HEK293 (cell line): ENCODE results near the gene SURF4.

ENCODE experiments used
- IKZF3 ChIP-seq: fragments of 450-650 bp; IDR thresholded peaks from 2 replicates; pipeline ENCODE4 v1.5.0; 2018; ENCODE audit warnings: missing biosample characterization, mild to moderate bottlenecking, missing genetic modification characterization, moderate library complexity
- KLF8 ChIP-seq: fragments of 450-650 bp; formaldehyde crosslinking; IDR thresholded peaks from 2 replicates; pipeline ENCODE4 v1.5.1; 2016; ENCODE audit warnings: missing biosample characterization, missing genetic modification characterization
- PRDM1 ChIP-seq: fragments of 450-650 bp; formaldehyde crosslinking; IDR thresholded peaks from 2 replicates; pipeline ENCODE4; 2016; ENCODE audit warnings: missing biosample characterization, missing genetic modification characterization
- SALL2 ChIP-seq: fragments of 450-650 bp; formaldehyde crosslinking; IDR thresholded peaks from 2 replicates; pipeline ENCODE4 v1.5.0; 2017; ENCODE audit warnings: missing biosample characterization, mild to moderate bottlenecking, missing genetic modification characterization, borderline replicate concordance
- SETDB1 ChIP-seq: IDR thresholded peaks from one replicate; pipeline ENCODE4 v1.6.1; 2017; ENCODE audit warnings: mild to moderate bottlenecking, low read length, moderate library complexity, mixed read lengths; ENCODE audit not compliant: insufficient read length
- SP3 ChIP-seq: fragments of 450-650 bp; formaldehyde crosslinking; IDR thresholded peaks from 2 replicates; pipeline ENCODE4 v1.5.1; 2016; ENCODE audit warnings: missing biosample characterization, missing genetic modification characterization
- TCF7L2 ChIP-seq: IDR thresholded peaks from 2 replicates; pipeline ENCODE4 v1.6.1; 2011; ENCODE audit warnings: low read depth, mild to moderate bottlenecking, inconsistent platforms, low read length, moderate library complexity, borderline replicate concordance
- ZBTB6 ChIP-seq: fragments of 450-650 bp; formaldehyde crosslinking; IDR thresholded peaks from 2 replicates; pipeline ENCODE4 v1.5.1; 2017; ENCODE audit warnings: missing biosample characterization, missing genetic modification characterization
- ZBTB8A ChIP-seq: fragments of 450-650 bp; formaldehyde crosslinking; IDR thresholded peaks from 2 replicates; pipeline ENCODE4 v1.5.1; 2016; ENCODE audit warnings: missing biosample characterization, missing genetic modification characterization
- ZEB2 ChIP-seq: fragments of 450-650 bp; formaldehyde crosslinking; IDR thresholded peaks from 2 replicates; pipeline ENCODE4 v1.5.1; 2016; ENCODE audit warnings: missing biosample characterization, missing genetic modification characterization
- ZFP41 ChIP-seq: fragments of 450-650 bp; formaldehyde crosslinking; IDR thresholded peaks from 2 replicates; pipeline ENCODE4 v1.5.1; 2016; ENCODE audit warnings: missing biosample characterization, missing genetic modification characterization, borderline replicate concordance
- ZNF146 ChIP-seq: fragments of 450-650 bp; formaldehyde crosslinking; IDR thresholded peaks from 2 replicates; pipeline ENCODE4 v1.5.1; 2016; ENCODE audit warnings: missing biosample characterization, missing genetic modification characterization
- ZNF148 ChIP-seq: fragments of 450-650 bp; formaldehyde crosslinking; IDR thresholded peaks from 2 replicates; pipeline ENCODE4 v1.5.0; 2017; ENCODE audit warnings: missing biosample characterization, missing genetic modification characterization, borderline replicate concordance
- ZNF175 ChIP-seq: fragments of 450-650 bp; formaldehyde crosslinking; IDR thresholded peaks from 2 replicates; pipeline ENCODE4 v1.5.1; 2016; ENCODE audit warnings: missing biosample characterization, missing genetic modification characterization
- ZNF292 ChIP-seq: fragments of 450-650 bp; formaldehyde crosslinking; IDR thresholded peaks from 2 replicates; pipeline ENCODE4 v1.5.1; 2016; ENCODE audit warnings: low read depth, missing biosample characterization, missing genetic modification characterization, borderline replicate concordance
- ZNF366 ChIP-seq: fragments of 450-650 bp; formaldehyde crosslinking; conservative IDR thresholded peaks from 2 replicates; pipeline ENCODE4 v1.5.1; 2016; ENCODE audit warnings: missing biosample characterization, missing genetic modification characterization
- ZNF624 ChIP-seq: fragments of 450-650 bp; formaldehyde crosslinking; IDR thresholded peaks from 2 replicates; pipeline ENCODE4 v1.5.1; 2017; ENCODE audit warnings: missing biosample characterization, missing genetic modification characterization
- ZNF629 ChIP-seq: fragments of 450-650 bp; formaldehyde crosslinking; IDR thresholded peaks from 2 replicates; pipeline ENCODE4 v1.5.1; 2017; ENCODE audit warnings: missing biosample characterization, missing genetic modification characterization
- ZNF664 ChIP-seq: fragments of 450-650 bp; formaldehyde crosslinking; IDR thresholded peaks from 2 replicates; pipeline ENCODE4 v1.5.1; 2016; ENCODE audit warnings: missing biosample characterization, missing genetic modification characterization
- ZNF670 ChIP-seq: fragments of 450-650 bp; formaldehyde crosslinking; IDR thresholded peaks from 2 replicates; pipeline ENCODE4 v1.5.1; 2016; ENCODE audit warnings: missing biosample characterization, missing genetic modification characterization, low read depth
- ZNF677 ChIP-seq: fragments of 450-650 bp; IDR thresholded peaks from 2 replicates; pipeline ENCODE4 v1.5.0; 2018; ENCODE audit warnings: missing biosample characterization, mild to moderate bottlenecking, missing genetic modification characterization, moderate library complexity
- ZNF776 ChIP-seq: fragments of 450-650 bp; formaldehyde crosslinking; IDR thresholded peaks from 2 replicates; pipeline ENCODE4 v1.5.0; 2017; ENCODE audit warnings: missing biosample characterization, missing genetic modification characterization, borderline replicate concordance
- ZNF837 ChIP-seq: fragments of 450-650 bp; formaldehyde crosslinking; IDR thresholded peaks from 2 replicates; pipeline ENCODE4 v1.5.1; 2016; ENCODE audit warnings: missing biosample characterization, missing genetic modification characterization
- ZSCAN23 ChIP-seq: fragments of 450-650 bp; formaldehyde crosslinking; IDR thresholded peaks from 2 replicates; pipeline ENCODE4 v1.5.1; 2016; ENCODE audit warnings: missing biosample characterization, missing genetic modification characterization
- TF ChIP-seq, protein P1 (sequence below): fragments of 450-650 bp; formaldehyde crosslinking; IDR thresholded peaks from 2 replicates; pipeline ENCODE4 v1.5.1; 2016; ENCODE audit warnings: missing biosample characterization, missing genetic modification characterization
- TF ChIP-seq, protein P2 (sequence below): fragments of 450-650 bp; formaldehyde crosslinking; IDR thresholded peaks from 2 replicates; pipeline ENCODE4 v1.5.1; 2017; ENCODE audit warnings: missing biosample characterization, missing genetic modification characterization
- TF ChIP-seq, protein P3 (sequence below): fragments of 450-650 bp; formaldehyde crosslinking; IDR thresholded peaks from 2 replicates; pipeline ENCODE4 v1.5.1; 2016; ENCODE audit warnings: missing biosample characterization, missing genetic modification characterization

Gene SURF4

DNA sequence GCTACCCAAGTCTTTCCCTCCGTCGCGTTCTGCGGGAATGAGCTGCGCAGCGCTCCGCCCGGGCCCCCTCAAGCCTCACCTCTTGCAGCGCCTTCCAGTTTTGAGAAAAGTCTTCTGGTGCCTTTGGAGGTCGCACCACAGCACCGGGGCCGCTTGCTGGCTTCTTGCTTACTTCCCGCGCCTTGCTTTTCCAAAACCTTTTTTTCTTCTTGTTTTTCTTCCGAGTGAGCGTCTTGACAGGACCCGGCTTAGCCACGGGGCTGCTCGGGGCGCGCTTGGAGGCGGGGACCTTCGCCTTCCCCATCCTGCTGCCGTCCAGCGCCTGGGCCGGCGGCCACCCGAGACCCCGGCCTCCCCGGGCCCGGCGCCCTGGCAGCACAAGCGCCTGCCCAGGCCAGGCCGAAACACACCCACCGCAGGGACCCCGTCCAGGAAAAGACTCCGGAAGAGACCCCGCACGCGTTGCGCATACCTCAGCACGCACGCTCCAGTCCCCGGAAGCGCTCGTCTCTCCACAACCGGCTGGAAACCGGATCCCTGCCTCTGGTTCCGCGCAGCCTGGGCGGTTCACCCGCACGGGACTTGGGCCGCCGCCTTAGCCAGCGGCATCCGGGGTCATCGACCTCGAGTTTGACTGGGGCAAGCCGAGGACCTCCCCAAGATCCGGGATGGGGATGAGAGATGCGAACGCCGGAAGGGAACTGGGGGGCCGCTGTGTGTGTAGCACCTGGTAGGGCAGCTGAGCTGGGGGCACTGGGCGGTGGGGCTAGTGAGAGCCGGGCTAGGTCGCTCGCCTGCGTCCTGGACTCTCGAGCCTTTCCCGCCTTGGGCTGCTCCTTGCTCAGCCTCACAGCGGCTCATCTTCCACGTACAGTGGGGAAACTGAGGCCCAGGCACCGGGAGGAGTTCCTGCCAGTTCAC is 41.9 kb upstream of the SURF4 start, which contains the start of gene REXO4 (continued):
- TF ChIP-seq ZNF146 (tag by site-specific recombination): peak; percentile 79
- no peak for TF ChIP-seq ZNF776 (tag by site-specific recombination)
- no peak for TF ChIP-seq ZFP41 (tag by site-specific recombination)
- no peak for TF ChIP-seq ZNF670 (tag by site-specific recombination)
- TF ChIP-seq ZNF292 (tag by site-specific recombination): no peak
- TF ChIP-seq, protein P1, sequence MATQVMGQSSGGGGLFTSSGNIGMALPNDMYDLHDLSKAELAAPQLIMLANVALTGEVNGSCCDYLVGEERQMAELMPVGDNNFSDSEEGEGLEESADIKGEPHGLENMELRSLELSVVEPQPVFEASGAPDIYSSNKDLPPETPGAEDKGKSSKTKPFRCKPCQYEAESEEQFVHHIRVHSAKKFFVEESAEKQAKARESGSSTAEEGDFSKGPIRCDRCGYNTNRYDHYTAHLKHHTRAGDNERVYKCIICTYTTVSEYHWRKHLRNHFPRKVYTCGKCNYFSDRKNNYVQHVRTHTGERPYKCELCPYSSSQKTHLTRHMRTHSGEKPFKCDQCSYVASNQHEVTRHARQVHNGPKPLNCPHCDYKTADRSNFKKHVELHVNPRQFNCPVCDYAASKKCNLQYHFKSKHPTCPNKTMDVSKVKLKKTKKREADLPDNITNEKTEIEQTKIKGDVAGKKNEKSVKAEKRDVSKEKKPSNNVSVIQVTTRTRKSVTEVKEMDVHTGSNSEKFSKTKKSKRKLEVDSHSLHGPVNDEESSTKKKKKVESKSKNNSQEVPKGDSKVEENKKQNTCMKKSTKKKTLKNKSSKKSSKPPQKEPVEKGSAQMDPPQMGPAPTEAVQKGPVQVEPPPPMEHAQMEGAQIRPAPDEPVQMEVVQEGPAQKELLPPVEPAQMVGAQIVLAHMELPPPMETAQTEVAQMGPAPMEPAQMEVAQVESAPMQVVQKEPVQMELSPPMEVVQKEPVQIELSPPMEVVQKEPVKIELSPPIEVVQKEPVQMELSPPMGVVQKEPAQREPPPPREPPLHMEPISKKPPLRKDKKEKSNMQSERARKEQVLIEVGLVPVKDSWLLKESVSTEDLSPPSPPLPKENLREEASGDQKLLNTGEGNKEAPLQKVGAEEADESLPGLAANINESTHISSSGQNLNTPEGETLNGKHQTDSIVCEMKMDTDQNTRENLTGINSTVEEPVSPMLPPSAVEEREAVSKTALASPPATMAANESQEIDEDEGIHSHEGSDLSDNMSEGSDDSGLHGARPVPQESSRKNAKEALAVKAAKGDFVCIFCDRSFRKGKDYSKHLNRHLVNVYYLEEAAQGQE (tag by site-specific recombination): peak; percentile 78
- TF ChIP-seq SALL2 (tag by site-specific recombination): peak; percentile 95
- TF ChIP-seq PRDM1 (tag by site-specific recombination): no peak
- TF ChIP-seq, protein P2, sequence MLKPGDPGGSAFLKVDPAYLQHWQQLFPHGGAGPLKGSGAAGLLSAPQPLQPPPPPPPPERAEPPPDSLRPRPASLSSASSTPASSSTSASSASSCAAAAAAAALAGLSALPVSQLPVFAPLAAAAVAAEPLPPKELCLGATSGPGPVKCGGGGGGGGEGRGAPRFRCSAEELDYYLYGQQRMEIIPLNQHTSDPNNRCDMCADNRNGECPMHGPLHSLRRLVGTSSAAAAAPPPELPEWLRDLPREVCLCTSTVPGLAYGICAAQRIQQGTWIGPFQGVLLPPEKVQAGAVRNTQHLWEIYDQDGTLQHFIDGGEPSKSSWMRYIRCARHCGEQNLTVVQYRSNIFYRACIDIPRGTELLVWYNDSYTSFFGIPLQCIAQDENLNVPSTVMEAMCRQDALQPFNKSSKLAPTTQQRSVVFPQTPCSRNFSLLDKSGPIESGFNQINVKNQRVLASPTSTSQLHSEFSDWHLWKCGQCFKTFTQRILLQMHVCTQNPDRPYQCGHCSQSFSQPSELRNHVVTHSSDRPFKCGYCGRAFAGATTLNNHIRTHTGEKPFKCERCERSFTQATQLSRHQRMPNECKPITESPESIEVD (tag by site-specific recombination): no peak
- TF ChIP-seq, protein P3, sequence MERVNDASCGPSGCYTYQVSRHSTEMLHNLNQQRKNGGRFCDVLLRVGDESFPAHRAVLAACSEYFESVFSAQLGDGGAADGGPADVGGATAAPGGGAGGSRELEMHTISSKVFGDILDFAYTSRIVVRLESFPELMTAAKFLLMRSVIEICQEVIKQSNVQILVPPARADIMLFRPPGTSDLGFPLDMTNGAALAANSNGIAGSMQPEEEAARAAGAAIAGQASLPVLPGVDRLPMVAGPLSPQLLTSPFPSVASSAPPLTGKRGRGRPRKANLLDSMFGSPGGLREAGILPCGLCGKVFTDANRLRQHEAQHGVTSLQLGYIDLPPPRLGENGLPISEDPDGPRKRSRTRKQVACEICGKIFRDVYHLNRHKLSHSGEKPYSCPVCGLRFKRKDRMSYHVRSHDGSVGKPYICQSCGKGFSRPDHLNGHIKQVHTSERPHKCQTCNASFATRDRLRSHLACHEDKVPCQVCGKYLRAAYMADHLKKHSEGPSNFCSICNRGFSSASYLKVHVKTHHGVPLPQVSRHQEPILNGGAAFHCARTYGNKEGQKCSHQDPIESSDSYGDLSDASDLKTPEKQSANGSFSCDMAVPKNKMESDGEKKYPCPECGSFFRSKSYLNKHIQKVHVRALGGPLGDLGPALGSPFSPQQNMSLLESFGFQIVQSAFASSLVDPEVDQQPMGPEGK (tag by site-specific recombination): peak; percentile 96
- TF ChIP-seq ZSCAN23 (tag by site-specific recombination): peak; percentile 90; the same call in 1 of the 2 replicates
- TF ChIP-seq TCF7L2: no peak
- peak; percentile 54; the same call in 1 of the 2 replicates for TF ChIP-seq ZNF664 (tag by site-specific recombination)
- peak; percentile 99 for TF ChIP-seq KLF8
- no peak for TF ChIP-seq ZNF624 (tag by site-specific recombination)
- TF ChIP-seq ZNF148 (tag by site-specific recombination): peak; percentile 89
- TF ChIP-seq ZBTB8A (tag by site-specific recombination): peak; percentile 83
- peak; percentile 89 for TF ChIP-seq SP3 (tag by site-specific recombination)
- peak; percentile 79 for TF ChIP-seq IKZF3
- TF ChIP-seq ZNF175 (tag by site-specific recombination): no peak
- no peak for TF ChIP-seq ZNF366 (tag by site-specific recombination)
- peak; percentile 96 for TF ChIP-seq ZEB2
- peak; percentile 91 for TF ChIP-seq ZNF629
- 0 out of 2 replicates have a peak, but pooled peaks have one; percentile 61 for TF ChIP-seq ZNF837 (tag by site-specific recombination)
- no peak for TF ChIP-seq SETDB1
- no peak for TF ChIP-seq ZNF677 (tag by site-specific recombination)
- peak; percentile 63; the same call in 1 of the 2 replicates for TF ChIP-seq ZBTB6 (tag by site-specific recombination)
